ENCODE measurements around the gene ANGEL2.

ANGEL2 gene

DNA sequence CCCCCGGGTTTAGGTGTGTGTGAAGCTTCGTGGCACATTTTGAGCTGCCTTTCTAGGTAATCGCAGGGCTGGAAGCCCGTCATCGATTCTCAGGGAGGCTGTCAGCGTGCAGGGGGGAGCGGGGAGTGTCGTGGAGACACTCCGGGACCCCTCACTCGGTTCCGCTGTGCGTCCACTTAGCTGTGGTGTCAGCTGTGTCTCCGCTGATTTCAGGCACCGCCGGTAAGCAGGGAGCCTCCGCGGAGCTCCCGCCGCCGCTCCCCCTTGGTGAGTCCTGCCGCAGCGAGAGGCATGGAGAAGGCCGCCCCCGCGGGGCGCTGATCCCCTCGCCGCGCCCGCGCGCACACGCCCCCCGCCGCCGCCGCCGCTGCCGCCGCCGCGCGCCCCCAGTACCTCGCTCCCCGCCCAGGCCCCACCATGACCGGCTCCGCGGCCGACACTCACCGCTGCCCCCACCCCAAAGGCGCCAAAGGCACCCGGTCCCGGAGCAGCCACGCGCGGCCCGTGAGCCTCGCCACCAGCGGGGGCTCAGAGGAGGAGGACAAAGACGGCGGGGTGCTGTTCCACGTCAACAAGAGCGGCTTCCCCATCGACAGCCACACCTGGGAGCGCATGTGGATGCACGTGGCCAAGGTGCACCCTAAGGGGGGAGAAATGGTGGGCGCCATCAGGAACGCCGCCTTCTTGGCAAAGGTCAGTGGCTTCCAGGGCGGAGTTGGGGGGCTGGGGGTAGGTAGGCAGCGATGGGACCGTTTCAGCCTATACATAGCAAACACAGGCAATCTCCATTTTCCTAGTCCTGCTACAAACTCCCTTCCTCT, 64.3 kb downstream of the ANGEL2 start:
- peak; percentile 82 for DNase-seq (ENCODE audit: low spot score)

DNA sequence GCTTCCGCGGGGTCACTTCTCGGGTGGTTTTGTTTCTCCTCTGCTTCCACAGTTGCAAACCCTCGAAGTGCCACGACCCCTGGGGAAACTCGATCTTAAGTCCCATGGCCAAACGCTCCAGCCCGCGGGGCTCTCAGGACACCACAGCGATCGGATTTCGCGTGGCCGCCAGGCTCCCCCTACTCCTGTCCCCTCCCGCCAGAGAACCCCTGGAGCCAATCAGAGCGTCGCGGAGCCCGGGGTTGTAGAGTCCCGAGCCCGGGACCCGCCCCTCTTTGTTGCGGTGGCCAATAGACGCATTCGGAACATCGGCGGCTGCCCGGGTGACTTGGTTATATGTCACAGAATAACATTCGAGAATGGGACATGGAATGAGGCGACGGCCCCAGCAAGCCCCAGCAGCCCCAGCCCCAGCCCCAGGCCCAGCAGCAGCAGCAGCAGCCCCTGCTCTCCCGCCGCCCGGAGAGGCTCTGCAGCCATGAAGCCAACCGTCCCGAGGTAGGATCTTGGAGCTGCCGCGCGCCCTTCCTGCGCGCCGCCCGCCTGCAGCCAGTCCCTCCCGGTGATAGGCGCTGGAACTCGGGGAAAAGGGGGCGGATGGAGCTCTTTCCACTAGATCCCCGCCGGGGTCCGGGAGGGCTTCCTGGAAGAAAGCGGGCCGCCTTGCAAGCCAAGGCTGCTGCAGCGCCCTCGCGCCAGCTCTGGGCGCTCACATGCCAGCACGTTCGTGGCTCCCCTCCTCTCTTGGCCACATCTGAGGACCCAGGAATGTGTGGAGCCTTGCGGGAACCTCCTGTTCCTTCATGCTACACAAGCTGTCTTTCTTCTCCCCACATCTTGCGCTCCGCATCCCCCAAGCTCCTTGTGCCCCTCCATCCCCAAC, 65.2 kb downstream of the ANGEL2 start, which contains the start of gene VASH2:
VASH2 (plus strand) TSS at position 299 of the 883 bp plus-strand sequence. CDS start 1,002 bp downstream, outside the sequence.
- peak; percentile 99 for DNase-seq (ENCODE audit: low spot score)

DNA sequence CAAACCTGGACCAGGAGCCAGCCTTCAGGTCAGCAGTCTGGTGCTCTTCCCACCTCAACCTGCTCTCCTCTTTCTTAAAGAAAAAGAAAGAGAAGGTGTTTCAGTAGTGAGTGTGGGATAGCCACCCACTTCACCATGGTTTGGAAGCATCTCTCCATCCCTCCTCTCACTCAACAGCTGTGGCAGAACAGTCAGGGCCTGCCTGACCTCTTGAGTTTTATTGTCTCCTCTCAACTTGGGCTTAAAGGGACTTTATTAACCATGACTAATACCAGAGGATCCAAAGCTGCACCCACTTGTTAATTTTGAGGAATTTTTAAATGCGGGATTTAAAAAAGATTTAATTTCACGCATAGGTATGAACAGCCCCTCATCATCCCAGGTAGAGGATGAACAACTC, 65.9 kb downstream of the ANGEL2 start:
- no peak for DNase-seq (ENCODE audit: low spot score)

DNA sequence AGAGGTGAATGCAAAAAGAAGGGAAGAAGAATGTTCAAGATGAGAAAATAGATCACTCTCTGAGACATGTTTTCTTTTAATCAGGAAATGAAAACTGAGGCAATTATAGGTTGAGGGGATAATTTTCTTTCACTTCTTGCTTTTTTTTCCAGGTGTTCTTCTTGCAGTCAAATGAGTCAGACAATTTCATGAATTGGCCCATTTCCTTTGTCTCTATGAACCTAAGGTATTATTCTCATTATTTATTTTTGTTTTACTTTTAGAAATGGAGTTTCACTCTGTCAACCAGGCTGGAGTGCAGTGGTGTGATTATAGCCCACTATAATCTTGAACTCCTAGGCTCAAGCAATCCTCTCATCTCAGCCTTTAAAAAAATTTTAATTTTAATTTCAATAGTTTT, 68.8 kb downstream of the ANGEL2 start:
- no peak for DNase-seq (ENCODE audit: low spot score)

DNA sequence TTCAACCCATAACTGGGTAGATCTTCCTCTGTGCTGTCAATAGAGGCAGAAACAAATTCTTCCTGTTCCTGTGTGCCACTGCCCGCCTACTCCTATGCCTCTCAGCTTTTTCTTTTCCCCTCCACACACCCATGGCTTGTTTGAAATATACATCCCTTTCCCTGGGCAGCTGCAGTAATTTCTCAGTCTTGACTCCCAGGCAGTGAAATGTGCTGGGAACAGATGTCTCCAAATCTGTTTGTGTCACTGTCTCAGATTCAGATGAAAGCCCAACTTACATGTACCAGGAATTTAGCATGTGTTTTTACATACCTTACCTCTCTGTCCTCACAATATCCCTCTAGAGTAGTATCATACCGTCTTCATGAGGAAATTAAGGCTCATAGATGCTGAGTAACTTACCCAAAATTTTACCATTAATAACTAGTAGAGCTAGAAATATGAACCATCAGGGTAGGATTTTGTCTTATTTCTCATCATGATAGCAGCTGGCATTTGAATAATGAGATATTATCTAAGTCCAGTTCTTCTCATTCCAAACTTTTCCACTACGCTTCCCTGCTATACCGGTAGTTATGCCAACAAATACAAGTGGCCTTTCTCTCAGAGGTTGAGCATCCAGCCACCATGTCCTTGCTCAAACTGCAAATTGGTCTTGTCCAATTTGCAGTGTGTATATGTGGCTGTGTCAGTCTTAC, 70.1 kb downstream of the ANGEL2 start:
- no peak for DNase-seq (ENCODE audit: low spot score)

DNA sequence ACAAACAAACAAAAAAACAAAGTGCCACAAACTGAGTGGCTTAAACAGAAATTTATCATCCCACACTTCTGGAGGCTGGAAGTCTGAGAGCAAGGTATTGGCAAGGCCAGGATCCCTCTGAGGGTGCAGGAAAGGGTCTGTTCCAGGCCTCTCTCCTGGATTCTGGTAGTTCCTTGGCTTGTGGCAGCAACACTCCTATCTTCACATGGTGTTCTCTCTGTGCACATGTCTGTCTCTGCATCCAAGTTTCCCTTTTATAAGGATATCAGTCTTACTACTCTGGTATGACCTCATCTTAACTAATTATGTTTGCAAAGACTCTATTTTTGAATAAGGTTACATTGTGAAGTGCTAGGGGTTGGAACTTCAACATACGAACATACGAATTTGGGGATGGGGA, 70.6 kb downstream of the ANGEL2 start:
- DNase-seq (ENCODE audit: low spot score): no peak

DNA sequence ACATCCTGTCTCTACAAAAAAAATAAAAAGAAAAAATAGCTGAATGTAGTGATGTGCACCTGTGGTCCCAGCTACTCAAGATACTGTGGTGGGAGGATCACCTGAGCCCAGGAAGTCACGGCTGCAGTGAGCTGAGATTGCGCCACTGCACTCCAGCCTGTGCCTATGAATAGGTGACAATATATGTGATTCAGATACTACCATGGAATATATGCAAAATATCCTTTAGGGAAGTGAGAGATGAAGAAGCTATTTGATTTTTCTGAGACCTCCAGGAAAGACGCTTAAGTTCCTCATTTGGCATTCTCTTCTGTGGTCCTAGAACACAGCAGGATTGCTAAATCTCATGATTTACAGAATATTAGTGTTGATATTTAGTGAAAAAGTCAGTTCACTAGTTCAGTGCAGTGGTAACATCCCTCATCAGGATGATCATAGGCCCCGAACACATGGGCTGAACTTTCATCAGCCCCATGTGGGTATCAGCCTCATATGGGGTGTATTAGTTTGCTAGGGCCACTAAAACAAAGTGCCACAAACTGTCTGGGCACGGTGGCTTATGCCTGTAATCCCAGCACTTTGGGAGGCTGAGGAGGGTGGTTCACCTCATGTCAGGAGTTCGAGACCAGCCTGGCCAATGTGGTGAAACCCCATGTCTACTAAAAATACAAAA, 71.3 kb downstream of the ANGEL2 start:
- DNase-seq (ENCODE audit: low spot score): no peak

DNA sequence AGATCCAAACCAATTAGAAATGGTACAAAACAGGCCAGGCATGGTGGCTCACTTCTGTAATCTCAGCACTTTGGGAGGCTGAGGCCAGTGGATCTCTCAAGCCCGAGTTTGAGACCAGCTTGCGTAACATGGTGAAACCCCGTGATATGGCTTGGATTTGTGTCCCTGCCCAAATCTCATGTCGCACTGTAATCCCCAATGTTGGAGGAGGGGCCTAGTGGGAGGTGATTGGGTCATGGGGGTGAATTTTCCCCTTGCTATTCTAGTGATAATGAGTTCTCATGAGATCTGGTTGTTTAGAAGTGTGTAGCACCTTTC, 72.3 kb downstream of the ANGEL2 start:
- no peak for DNase-seq (ENCODE audit: low spot score)

DNA sequence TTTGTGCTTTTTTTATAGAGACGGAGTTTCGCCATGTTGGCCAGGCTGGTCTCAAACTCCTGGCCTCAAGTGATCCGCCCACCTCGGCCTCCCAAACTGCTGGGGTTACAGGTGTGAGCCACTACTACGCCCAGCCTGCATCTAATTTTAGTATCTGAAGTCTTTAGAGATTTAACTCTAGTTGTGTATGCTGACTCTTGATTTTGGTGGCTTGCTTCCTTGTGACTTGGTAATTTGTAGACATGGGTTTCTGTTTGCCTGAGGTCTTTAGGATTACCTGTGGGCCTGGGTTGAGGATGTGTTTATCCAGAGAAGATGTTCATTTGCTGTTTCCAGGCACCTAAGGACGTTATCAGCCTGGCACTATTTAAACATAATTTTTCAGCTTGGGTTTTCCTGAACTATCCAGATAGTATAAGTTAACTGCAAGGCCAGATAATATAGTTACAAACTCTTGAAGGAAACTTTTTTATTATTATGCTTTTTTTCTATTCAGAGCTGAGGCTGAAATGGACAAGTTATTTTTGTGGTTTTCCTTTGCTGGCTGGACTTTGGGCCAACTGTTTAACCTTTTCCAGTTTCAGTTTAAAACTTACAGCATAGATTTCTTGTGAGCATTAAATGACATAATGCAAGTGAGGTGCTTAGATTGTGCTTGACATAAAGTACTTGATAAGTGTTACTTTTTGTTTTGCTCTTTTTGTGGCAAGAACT, 72.8 kb downstream of the ANGEL2 start:
- no peak for DNase-seq (ENCODE audit: low spot score)

All from D341Med (cell line).